GM19351 (cell line): ENCODE measurements around the gene HBS1L.
A peak's percentile ranks its signal among the peaks of the same experiment; 100 is the strongest.

ENCODE experiments used
- ATAC-seq: cut with Tn5 transposase; IDR thresholded peaks from one replicate; pipeline ENCODE4 v1.9.1; 2021; ENCODE audit warnings: mild to moderate bottlenecking, moderate library complexity; ENCODE audit not compliant: unreplicated experiment

Gene HBS1L

GRCh38 chr6:135054569-135055498 lies at the start of gene HBS1L:
Gene HBS1L (minus strand): TSS chr6:135054822. CDS start chr6:135054691, 131 bp downstream.
- ATAC-seq: peak; percentile 96

DNA sequence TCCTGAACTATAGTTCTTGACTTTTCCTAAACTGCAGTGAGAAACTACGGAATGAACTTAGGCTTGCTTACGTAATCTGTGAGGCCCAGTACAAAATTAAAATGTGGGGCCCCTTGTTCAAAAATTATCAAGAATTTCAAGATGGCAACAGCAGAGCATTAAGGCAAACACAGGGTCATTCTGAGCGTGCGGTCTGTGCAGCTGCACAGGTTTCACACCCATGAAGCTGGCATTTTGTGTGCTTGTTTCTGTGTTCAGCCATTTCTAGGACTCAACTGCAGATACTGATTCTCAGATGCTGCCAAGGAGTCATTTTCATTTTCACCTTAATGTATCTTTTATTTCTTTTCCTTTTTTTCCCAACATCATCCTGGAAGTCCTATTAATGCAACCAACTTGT lies 49.6 kb upstream of the HBS1L start:
- no peak for ATAC-seq

DNA sequence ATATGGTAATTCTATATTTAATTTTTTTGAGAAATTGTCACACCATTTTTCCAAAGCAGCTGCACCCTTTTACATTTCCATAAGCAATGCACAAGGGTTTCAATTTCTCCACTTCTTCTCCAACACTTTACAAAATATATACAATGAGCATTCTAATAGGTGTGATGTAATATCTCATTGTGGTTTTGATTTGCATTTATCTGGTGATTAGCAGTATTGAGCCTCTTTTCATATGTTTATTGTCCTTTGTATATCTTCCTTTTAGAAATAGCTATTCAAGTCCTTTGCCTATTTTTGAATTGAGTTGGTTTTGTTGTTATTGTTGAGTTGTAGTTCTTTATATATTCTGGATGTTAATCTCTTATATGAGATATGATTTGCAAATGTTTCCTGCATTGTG lies 47.6 kb upstream of the HBS1L start:
- ATAC-seq: no peak

DNA sequence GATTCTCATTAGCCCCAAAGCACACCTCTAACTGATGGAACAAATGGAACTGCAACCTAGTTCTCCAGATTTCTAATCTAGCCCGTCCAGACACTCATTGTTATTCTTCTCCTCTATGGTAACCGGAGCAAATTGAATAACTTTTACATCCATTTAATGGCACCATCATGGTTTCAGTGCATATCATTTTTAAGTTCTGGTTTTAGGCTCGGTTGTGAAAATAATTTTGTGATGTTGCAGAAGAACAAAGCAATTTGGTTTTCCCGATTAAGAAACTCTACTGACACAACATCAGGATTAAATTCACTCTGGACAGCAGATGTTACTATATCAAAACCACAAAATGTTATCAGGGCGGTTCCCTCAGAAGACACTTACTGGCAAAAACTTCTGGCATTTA lies 42.5 kb upstream of the HBS1L start:
- ATAC-seq: no peak

- ATAC-seq: no peak
Observed at GRCh38 chr6:135096403-135097130, 41.9 kb upstream of the HBS1L start.

DNA sequence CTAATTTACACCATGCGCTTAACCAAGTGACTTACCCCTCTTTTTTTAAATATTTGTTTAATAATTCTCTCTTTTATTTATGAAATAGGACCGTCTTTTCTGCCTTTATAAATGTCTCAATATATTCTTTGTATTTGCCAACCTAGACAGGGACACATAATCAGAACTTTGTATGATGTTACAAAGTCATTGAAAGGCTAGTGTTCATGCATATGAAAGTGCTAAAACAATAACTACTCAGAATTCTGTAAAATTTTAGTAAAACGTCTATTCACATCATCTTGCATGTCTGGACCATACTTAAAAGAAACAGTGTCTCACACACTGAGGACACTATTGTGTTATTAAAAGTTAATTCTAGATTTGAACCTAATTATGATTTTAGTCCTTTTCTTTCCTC lies 41.1 kb upstream of the HBS1L start:
- no peak for ATAC-seq

DNA sequence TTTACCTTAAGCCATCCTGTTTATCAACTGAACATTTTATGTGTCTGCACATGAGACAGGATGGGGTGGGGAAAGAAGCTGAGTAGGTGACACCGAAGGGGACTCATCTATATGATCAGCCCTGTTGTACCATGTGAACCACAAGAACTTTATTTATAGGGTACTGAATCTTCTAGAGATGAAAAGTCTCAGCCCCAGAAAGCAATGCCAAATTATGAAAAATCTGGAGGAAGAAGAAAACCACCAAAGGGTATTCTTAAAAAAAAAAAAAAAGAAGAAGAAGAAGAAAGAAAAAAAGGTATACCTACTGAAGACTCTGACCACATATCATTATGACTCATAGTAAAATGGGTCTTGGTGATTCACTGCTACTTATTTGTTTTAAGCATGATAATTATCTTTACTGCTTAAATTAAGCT lies 39.8 kb upstream of the HBS1L start:
- ATAC-seq: peak; percentile 75

- no peak for ATAC-seq
Observed at GRCh38 chr6:135093578-135093977, 39.0 kb upstream of the HBS1L start.

GRCh38 chr6:135092724-135093123 lies 38.1 kb upstream of the HBS1L start:
- no peak for ATAC-seq

DNA sequence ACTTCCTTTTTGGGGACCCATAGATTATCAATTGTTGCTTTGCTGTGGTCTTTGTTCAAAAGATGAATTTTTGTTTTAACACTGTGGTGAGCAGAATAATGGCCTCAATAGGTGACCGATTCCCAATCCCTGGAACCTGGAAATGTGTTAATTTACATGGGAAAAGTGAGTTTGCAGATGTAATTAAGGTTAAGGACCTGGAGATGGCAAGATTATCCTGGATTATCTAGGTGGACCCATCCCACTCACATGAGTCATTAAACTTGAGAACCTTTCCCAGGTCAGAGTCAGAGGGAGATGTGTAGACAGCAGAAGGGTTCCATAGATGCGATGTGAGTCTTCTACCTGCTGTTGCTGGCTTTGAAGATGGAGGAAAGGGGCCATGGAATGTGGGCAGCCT lies 36.2 kb upstream of the HBS1L start:
- no peak for ATAC-seq

GRCh38 chr6:135089901-135090300 lies 35.3 kb upstream of the HBS1L start:
- no peak for ATAC-seq

GRCh38 chr6:135088818-135089809 lies 34.5 kb upstream of the HBS1L start:
- ATAC-seq: peak; percentile 77

GRCh38 chr6:135088281-135088680 lies 33.7 kb upstream of the HBS1L start:
- ATAC-seq: no peak

GRCh38 chr6:135087803-135088202 lies 33.2 kb upstream of the HBS1L start:
- ATAC-seq: no peak

DNA sequence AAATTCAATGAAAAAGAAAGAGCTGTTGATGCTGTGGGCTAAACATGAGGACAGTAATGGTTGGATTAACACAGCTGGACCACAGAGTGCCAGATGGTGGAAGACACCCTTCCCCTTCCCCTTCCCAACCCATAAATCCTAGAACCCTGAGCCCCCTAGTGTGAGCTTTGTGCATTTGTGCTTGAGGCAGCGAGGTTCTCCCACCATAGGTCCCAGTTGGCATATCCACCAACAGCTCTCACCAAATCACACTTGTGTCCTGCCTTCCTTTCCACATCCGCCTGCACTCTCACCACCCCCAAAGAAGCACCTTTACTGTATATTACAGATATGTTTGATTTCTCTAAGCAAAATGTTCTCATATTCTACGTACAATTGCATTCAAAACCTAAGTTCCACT lies 32.8 kb upstream of the HBS1L start:
- no peak for ATAC-seq

GRCh38 chr6:135086414-135086764 lies 31.8 kb upstream of the HBS1L start:
- ATAC-seq: peak; percentile 28

GRCh38 chr6:135085700-135086413 lies 31.2 kb upstream of the HBS1L start:
- peak; percentile 31 for ATAC-seq

DNA sequence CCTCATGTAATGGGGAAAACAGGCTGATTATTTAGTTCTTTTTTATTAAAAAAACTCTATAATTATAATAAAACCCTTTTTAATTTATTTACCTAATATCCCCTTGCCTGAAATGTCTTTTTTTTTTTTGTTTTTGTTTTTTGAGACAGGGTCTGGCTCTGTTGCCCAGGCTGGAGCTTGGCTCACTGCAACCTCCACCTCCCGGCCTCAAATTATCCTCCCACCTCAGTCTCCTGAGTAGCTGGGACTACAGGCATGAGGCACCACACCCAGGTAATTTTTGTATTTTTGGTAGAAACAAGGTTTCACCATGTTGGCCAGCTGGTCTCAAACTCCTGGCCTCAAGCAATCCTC lies 30.3 kb upstream of the HBS1L start:
- no peak for ATAC-seq

- ATAC-seq: no peak
Observed at GRCh38 chr6:135084001-135084915, 29.6 kb upstream of the HBS1L start.
